Memory B cell (primary cell): ENCODE results near the gene DCHS2.

Experiments used
- ATAC-seq: fragments of 150-1000 bp; cut with Tn5 transposase; 2 replicates; pipeline ENCODE4 v1.10.0; 2021; ENCODE audit warnings: low read depth, mild to moderate bottlenecking, moderate library complexity
- DNase-seq, 2 donors: peaks; one replicate each; pipeline ENCODE4 v3.0.0; 2022; ENCODE audit warnings: low spot score in 2 of 2
- H3K27ac Mint-ChIP-seq: one replicate; pipeline ENCODE4 v1.8.0; 2022; ENCODE audit warnings: mild to moderate bottlenecking, moderate library complexity, mixed read lengths
- H3K27me3 Mint-ChIP-seq: one replicate; pipeline ENCODE4 v1.8.0; 2022; ENCODE audit warnings: mixed read lengths
- H3K36me3 Mint-ChIP-seq: one replicate; pipeline ENCODE4 v1.8.0; 2022; ENCODE audit warnings: mild to moderate bottlenecking, mixed read lengths
- H3K4me1 Mint-ChIP-seq: one replicate; pipeline ENCODE4 v1.8.0; 2022; ENCODE audit warnings: mixed read lengths
- H3K4me3 Mint-ChIP-seq: one replicate; pipeline ENCODE4 v1.8.0; 2022; ENCODE audit warnings: mild to moderate bottlenecking, moderate library complexity, mixed read lengths
- H3K9me3 Mint-ChIP-seq: one replicate; pipeline ENCODE4 v1.8.0; 2022; ENCODE audit warnings: mixed read lengths

The DCHS2 gene

DNA sequence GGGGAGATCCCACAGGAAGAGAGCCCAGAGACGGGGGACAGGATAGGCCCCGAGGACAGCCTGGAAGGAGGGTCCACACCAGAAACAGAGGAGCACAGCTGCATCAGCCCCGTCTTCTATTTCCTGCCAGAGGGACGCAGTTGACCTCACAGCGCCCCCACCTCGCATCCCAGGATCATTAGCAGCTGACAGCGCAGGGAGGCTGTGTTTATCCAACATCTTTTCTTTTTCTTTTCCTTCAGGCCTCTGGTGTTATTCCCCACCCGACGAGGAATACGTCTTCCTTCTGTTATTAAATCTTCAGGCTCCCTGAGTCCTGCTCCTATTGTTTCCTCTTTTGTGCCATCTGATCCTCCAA, 75.4 kb downstream of the DCHS2 start:
- DNase-seq, result peak in 1 of 2 donors; percentile 17
- ATAC-seq, result peak; percentile 11
- peaks cover 10% of the 10 kb centered on the region for H3K4me1 Mint-ChIP-seq
- H3K9me3 Mint-ChIP-seq, result no peaks in the 10 kb centered on the region
- H3K36me3 Mint-ChIP-seq, result no peaks in the 10 kb centered on the region
- H3K27ac Mint-ChIP-seq, result peak overlapping the region; percentile 97
- H3K27me3 Mint-ChIP-seq, result peaks cover 2% of the 10 kb centered on the region
- peak overlapping the region; percentile 92 for H3K4me3 Mint-ChIP-seq

DNA sequence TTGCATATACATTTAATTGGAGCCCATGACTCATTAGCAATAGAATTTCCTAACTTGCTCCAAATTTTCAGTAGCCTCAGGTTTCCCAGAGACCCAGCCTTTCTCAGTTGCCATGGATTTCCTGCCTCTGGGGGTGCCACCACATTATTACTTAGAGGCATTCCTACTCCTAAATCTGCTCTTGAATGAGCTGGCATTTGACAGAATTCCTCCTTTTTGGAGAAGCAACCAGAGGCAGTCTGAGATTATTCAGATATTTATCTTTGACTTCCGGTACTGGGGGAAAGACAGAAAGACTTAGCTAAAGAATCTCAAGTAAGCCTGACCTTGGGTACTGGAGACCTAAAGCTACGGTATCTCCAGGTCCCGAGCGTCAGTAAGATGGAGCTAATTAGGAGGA, 76.3 kb downstream of the DCHS2 start:
- Mint-ChIP-seq H3K4me1 (peaks cover 10% of the 10 kb centered on the region), H3K27ac (no peak overlapping the region), H3K9me3 (no peaks in the 10 kb centered on the region), H3K4me3 (no peak overlapping the region), H3K27me3 (peaks cover 2% of the 10 kb centered on the region), H3K36me3 (no peaks in the 10 kb centered on the region)
- ATAC-seq (no peak), DNase-seq (no peak)

- no peak for DNase-seq
- Mint-ChIP-seq H3K4me3 (no peak overlapping the region), H3K27ac (no peak overlapping the region), H3K9me3 (no peaks in the 10 kb centered on the region), H3K27me3 (peaks cover 2% of the 10 kb centered on the region), H3K4me1 (peaks cover 10% of the 10 kb centered on the region), H3K36me3 (no peaks in the 10 kb centered on the region)
- ATAC-seq, result no peak
Measured at GRCh38 chr4:154414796-154415195, 76.8 kb downstream of the DCHS2 start.

DNA sequence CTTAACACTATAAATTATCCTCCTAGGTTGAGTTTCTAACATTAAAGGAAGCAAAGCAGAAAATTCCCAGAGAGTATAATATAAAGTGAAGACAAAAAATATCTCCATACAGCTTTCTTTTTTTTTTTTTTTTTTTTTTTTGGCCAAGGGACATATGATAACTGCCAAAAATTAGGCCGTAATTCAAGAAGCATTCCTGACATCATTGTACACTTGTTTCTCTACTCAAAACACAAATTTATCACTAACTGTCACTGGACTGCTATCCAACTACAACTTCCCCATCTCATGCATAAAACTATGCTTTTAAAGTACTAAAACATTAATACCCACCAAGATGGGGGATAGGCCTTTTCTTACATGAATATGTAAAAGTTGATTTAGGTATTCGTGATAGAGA, 77.2 kb downstream of the DCHS2 start:
- Mint-ChIP-seq H3K4me1 (peaks cover 10% of the 10 kb centered on the region), H3K36me3 (no peaks in the 10 kb centered on the region), H3K27ac (no peak overlapping the region), H3K27me3 (no peaks in the 10 kb centered on the region), H3K4me3 (no peak overlapping the region), H3K9me3 (no peaks in the 10 kb centered on the region)
- DNase-seq, result no peak
- ATAC-seq, result no peak

DNA sequence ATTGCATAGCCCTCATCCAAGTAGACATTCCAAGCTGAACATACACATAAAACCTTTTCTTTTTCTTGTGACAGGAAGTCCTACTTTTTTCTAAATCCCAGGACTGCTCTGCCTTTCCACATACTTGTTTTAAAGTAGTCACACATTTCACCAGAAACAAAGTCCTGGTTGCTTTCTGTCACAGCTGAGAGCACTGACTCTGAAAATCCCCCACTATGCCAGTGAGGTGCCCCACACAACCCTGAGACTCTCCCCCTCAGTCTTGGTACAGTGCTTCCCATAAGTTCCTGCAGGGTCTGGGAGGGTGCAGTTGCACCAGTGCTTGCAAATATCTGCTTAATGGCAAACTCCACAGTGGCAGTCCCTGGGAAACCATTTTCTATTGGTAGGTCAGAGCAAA, 84.2 kb downstream of the DCHS2 start:
- H3K9me3 Mint-ChIP-seq, result no peaks in the 10 kb centered on the region
- DNase-seq (no peak), ATAC-seq (no peak)
- no peaks in the 10 kb centered on the region for H3K27me3 Mint-ChIP-seq
- no peak overlapping the region for H3K4me3 Mint-ChIP-seq
- H3K27ac Mint-ChIP-seq, result no peak overlapping the region
- H3K4me1 Mint-ChIP-seq, result peaks cover 4% of the 10 kb centered on the region
- peaks cover 1% of the 10 kb centered on the region for H3K36me3 Mint-ChIP-seq

DNA sequence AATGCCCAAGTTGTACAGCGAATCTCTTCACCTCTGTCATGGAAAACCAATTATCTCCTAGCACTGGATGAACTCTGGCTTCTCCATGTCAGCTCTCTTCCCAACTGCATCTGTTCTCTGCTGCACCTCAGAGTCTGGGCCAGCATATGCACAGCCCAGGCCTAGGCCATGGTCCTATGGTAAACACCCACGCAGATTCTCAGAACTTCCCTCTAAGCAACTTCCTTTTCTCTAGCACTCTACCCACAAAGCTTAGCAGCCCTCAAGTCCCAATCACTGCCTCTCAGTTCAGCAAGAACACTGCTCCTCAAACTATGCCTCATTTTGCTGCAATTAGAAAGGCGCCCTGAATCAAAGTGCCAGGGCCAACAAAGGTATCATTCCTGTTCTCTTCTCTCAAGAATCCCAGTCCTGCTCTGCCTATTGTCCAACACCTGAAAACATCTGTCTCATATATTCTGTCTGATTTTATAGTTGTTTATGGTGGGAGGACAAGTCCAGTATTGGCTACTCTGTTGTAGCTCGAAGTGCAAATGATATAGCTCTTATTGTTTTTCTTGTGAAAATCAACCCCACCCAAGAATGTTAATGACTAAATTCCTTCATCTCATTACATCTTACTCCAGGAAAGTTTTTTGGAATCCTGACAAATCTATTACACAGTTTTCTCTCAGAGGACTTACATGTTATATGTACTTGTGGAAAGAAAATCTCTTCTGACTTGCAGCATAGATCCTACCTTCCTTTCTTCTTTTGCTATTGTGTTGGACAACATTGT, 85.4 kb downstream of the DCHS2 start:
- ATAC-seq (peak; percentile 98), DNase-seq (no peak)
- H3K4me1 Mint-ChIP-seq, result peaks cover 4% of the 10 kb centered on the region
- H3K36me3 Mint-ChIP-seq, result peaks cover 1% of the 10 kb centered on the region
- no peak overlapping the region for H3K4me3 Mint-ChIP-seq
- H3K27ac Mint-ChIP-seq, result no peak overlapping the region
- H3K27me3 Mint-ChIP-seq, result no peaks in the 10 kb centered on the region
- H3K9me3 Mint-ChIP-seq, result no peaks in the 10 kb centered on the region

- Mint-ChIP-seq H3K36me3 (no peaks in the 10 kb centered on the region), H3K4me3 (no peak overlapping the region), H3K27ac (no peak overlapping the region), H3K4me1 (peaks cover 5% of the 10 kb centered on the region), H3K27me3 (no peaks in the 10 kb centered on the region), H3K9me3 (no peaks in the 10 kb centered on the region)
- ATAC-seq, result no peak
- DNase-seq, result no peak
Measured at GRCh38 chr4:154399259-154399974, 92.2 kb downstream of the DCHS2 start.

DNA sequence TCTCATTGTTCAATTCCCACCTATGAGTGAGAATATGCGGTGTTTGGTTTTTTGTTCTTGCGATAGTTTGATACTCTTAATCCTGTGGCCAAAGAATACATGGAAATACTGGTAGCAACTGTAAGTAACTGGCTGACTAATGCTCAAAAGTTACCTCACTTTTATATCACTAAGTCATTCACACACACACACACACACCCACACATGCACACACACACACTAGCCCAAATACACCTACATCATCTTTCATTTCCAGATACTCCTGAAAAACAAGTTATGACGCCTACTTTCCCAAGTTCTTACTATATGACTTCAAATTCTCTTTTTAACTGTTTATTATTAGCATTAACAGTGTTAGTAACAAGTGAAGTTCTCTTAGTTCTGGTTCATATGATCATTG, 101.3 kb downstream of the DCHS2 start:
- H3K27me3 Mint-ChIP-seq, result peaks cover 3% of the 10 kb centered on the region
- no peak overlapping the region for H3K27ac Mint-ChIP-seq
- no peaks in the 10 kb centered on the region for H3K4me1 Mint-ChIP-seq
- no peak for DNase-seq
- no peaks in the 10 kb centered on the region for H3K36me3 Mint-ChIP-seq
- H3K4me3 Mint-ChIP-seq, result no peak overlapping the region
- no peak for ATAC-seq
- H3K9me3 Mint-ChIP-seq, result peaks cover 4% of the 10 kb centered on the region

- peaks cover 3% of the 10 kb centered on the region for H3K27me3 Mint-ChIP-seq
- no peaks in the 10 kb centered on the region for H3K36me3 Mint-ChIP-seq
- DNase-seq, result no peak
- H3K4me3 Mint-ChIP-seq, result no peak overlapping the region
- no peaks in the 10 kb centered on the region for H3K4me1 Mint-ChIP-seq
- no peak for ATAC-seq
- no peak overlapping the region for H3K27ac Mint-ChIP-seq
- peaks cover 5% of the 10 kb centered on the region for H3K9me3 Mint-ChIP-seq
Measured at GRCh38 chr4:154389148-154389547, 102.5 kb downstream of the DCHS2 start.

- no peak for ATAC-seq
- no peaks in the 10 kb centered on the region for H3K27me3 Mint-ChIP-seq
- H3K4me1 Mint-ChIP-seq, result no peaks in the 10 kb centered on the region
- H3K27ac Mint-ChIP-seq, result no peak overlapping the region
- DNase-seq, result no peak
- no peaks in the 10 kb centered on the region for H3K36me3 Mint-ChIP-seq
- peaks cover 9% of the 10 kb centered on the region for H3K9me3 Mint-ChIP-seq
- no peak overlapping the region for H3K4me3 Mint-ChIP-seq
Measured at GRCh38 chr4:154384012-154384411, 107.6 kb downstream of the DCHS2 start.

DNA sequence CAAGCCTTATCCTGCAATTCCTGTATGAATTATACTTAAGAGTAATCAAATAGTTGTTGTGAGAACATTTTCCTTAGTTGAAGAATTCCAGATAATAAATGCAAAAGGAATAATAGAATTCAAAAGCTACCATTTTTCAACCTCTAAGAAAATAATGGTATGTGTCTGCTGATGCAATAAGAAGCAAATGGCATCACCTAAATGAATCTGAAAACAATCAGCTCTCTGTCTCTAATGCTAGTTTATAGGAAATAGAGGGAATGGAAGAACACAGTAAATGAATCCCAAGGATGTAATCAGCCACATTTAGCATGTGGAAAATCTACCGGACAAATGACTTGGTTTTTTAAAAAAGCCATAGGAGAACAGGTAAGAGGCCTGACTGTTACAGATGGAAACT, 115.1 kb downstream of the DCHS2 start:
- no peak overlapping the region for H3K27ac Mint-ChIP-seq
- H3K9me3 Mint-ChIP-seq, result peaks cover 5% of the 10 kb centered on the region
- H3K36me3 Mint-ChIP-seq, result no peaks in the 10 kb centered on the region
- H3K27me3 Mint-ChIP-seq, result peaks cover 2% of the 10 kb centered on the region
- ATAC-seq (no peak), DNase-seq (no peak)
- H3K4me3 Mint-ChIP-seq, result no peak overlapping the region
- H3K4me1 Mint-ChIP-seq, result no peaks in the 10 kb centered on the region

DNA sequence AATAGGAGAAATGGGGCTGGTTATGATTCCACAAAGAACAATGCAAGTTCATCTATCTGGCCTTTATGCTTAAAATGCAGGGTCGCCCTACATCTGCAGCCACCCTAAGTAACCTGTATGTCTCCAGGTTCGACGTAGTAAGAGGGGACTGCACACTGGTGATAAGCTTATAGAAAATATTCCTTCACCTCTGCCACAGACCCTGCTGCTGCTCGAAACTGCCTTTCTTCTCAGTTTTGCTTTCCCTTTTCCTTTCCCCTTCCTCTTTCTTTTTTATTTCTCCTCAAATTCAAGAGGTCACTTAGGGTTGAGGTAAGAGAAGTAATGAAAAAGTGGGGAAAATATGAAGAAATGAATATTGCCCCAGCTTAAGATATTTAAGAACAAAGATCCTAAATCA, 123.5 kb downstream of the DCHS2 start:
- peaks cover 6% of the 10 kb centered on the region for H3K27me3 Mint-ChIP-seq
- peak overlapping the region; percentile 59 for H3K4me3 Mint-ChIP-seq
- DNase-seq (no peak), ATAC-seq (peak; percentile 50)
- peaks cover 3% of the 10 kb centered on the region for H3K36me3 Mint-ChIP-seq
- H3K9me3 Mint-ChIP-seq, result no peaks in the 10 kb centered on the region
- H3K4me1 Mint-ChIP-seq, result peaks cover 3% of the 10 kb centered on the region
- H3K27ac Mint-ChIP-seq, result no peak overlapping the region

DNA sequence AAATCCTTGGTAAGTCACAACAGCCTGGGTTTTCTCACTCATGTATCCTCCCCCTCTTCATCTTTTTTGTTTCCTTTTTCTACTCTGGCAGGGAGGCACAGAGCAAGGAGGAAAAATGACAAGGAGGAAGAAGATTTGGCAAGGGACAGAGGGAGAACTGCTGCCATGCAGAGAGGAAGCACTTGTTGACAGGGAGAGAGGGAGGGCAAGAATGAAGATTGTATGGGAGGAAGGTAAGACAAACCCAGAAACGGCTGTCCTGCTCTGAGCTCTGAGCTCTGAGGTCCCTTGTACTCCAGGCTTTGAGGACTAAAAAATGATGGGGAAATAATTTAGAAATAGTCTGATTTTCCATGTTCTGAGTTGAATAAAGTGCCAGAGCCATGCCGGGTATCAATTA, 123.9 kb downstream of the DCHS2 start:
- Mint-ChIP-seq H3K36me3 (peaks cover 3% of the 10 kb centered on the region), H3K4me3 (peak overlapping the region; percentile 49), H3K9me3 (no peaks in the 10 kb centered on the region), H3K4me1 (peaks cover 3% of the 10 kb centered on the region), H3K27me3 (peaks cover 6% of the 10 kb centered on the region), H3K27ac (no peak overlapping the region)
- no peak for ATAC-seq
- DNase-seq, result no peak

- Mint-ChIP-seq H3K4me1 (peaks cover 4% of the 10 kb centered on the region), H3K27ac (no peak overlapping the region), H3K9me3 (no peaks in the 10 kb centered on the region), H3K4me3 (peak overlapping the region; percentile 2), H3K36me3 (peaks cover 3% of the 10 kb centered on the region), H3K27me3 (peaks cover 6% of the 10 kb centered on the region)
- ATAC-seq (no peak), DNase-seq (no peak)
Measured at GRCh38 chr4:154366956-154367355, 124.6 kb downstream of the DCHS2 start.
